K562 (cell line): ENCODE results near the gene EVI2B. TPM values are rescaled to one million over a fixed set of nuclear protein-coding genes. Genes with fewer than 3 reads are reported as not detected.
A peak's percentile ranks its signal among the peaks of the same experiment; 100 is the strongest.

ENCODE experiments used
- CBX3 ChIP-seq, 2 experiments: IDR thresholded peaks; 1 replicate in 1 of 2; 2 replicates in 1 of 2; pipeline ENCODE4 v1.6.1; 2012; ENCODE audit warnings: inconsistent platforms in 2 of 2, low read length in 2 of 2, borderline replicate concordance in 1 of 2, control low read depth in 1 of 2
- CEBPB ChIP-seq: fragments of 450-650 bp; IDR thresholded peaks from 2 replicates; pipeline ENCODE4 v1.6.1; 2016; ENCODE audit warnings: missing genetic modification characterization, missing compliant biosample characterization
- CHCHD3 ChIP-seq: fragments of 250-450 bp; sonication (Bioruptor Pico); IDR thresholded peaks from 2 replicates; pipeline ENCODE4 v2.1.2; 2022; ENCODE audit warnings: mild to moderate bottlenecking
- DDX20 ChIP-seq: fragments of 450-650 bp; IDR thresholded peaks from 2 replicates; pipeline ENCODE4 v1.6.1; 2016; ENCODE audit warnings: missing genetic modification characterization, low read depth, mild to moderate bottlenecking, missing compliant biosample characterization, moderate library complexity
- DPF2 ChIP-seq: fragments of 450-650 bp; IDR thresholded peaks from 2 replicates; pipeline ENCODE4 v1.6.1; 2016
- E4F1 ChIP-seq: fragments of 250-450 bp; sonication (Bioruptor Pico); IDR thresholded peaks from 2 replicates; pipeline ENCODE4 v1.5.0; 2021; ENCODE audit warnings: mild to moderate bottlenecking, borderline replicate concordance
- ETS1 ChIP-seq: conservative IDR thresholded peaks from 2 replicates; pipeline ENCODE4 v1.6.1; 2011; ENCODE audit warnings: low read depth, mild to moderate bottlenecking, low read length; ENCODE audit not compliant: control insufficient read depth
- FOSL1 ChIP-seq: fragments of 200-800 bp; sonication (Bioruptor generic); conservative IDR thresholded peaks from 2 replicates; pipeline ENCODE4 v1.6.1; 2016; ENCODE audit warnings: missing genetic modification characterization, missing compliant biosample characterization
- FOXP1 ChIP-seq: sonication (generic); formaldehyde crosslinking; IDR thresholded peaks from 2 replicates; pipeline ENCODE4 v1.8.0; 2022; ENCODE audit warnings: mild to moderate bottlenecking, missing genetic modification reagents
- HCFC1 ChIP-seq: IDR thresholded peaks from 2 replicates; pipeline ENCODE4 v1.6.1; 2012; ENCODE audit warnings: low read depth, low read length, improper control_type of control experiment
- HES1 ChIP-seq: fragments of 450-650 bp; IDR thresholded peaks from 2 replicates; pipeline ENCODE4 v1.6.1; 2016; ENCODE audit warnings: low read depth, mild to moderate bottlenecking, moderate library complexity
- NR4A1 ChIP-seq, 2 experiments: fragments of 250-450 bp in 1 of 2; fragments of 450-650 bp in 1 of 2; sonication (Bioruptor Pico) in 1 of 2; IDR thresholded peaks; 2 replicates each; pipeline versions ENCODE4 v1.4.0 to v1.6.1; 2016 to 2020; ENCODE audit warnings: mild to moderate bottlenecking in 2 of 2, missing compliant biosample characterization in 1 of 2, missing genetic modification characterization in 1 of 2, moderate library complexity in 1 of 2
- SMAD3 ChIP-seq: fragments of 450-650 bp; formaldehyde crosslinking; conservative IDR thresholded peaks from 2 replicates; pipeline ENCODE4 v1.4.0; 2020; ENCODE audit warnings: mild to moderate bottlenecking
- SMARCA4 ChIP-seq: fragments of 450-650 bp; IDR thresholded peaks from 2 replicates; pipeline ENCODE4 v1.6.1; 2016
- SP1 ChIP-seq: sonication (generic); formaldehyde crosslinking; IDR thresholded peaks from 2 replicates; pipeline ENCODE4 v1.8.1; 2022; ENCODE audit warnings: mild to moderate bottlenecking, missing genetic modification reagents
- ZBTB34 ChIP-seq: fragments of 250-450 bp; sonication (Bioruptor Pico); IDR thresholded peaks from 2 replicates; pipeline ENCODE4 v1.8.0; 2021; ENCODE audit warnings: mild to moderate bottlenecking, moderate library complexity
- ZC3H8 ChIP-seq: fragments of 450-650 bp; IDR thresholded peaks from 2 replicates; pipeline ENCODE4 v1.6.1; 2017
- ZNF780A ChIP-seq: fragments of 250-450 bp; sonication (Bioruptor Pico); IDR thresholded peaks from 2 replicates; pipeline ENCODE4 v1.5.0; 2021; ENCODE audit warnings: mild to moderate bottlenecking
- ZNF830 ChIP-seq: fragments of 250-450 bp; sonication (Bioruptor Pico); IDR thresholded peaks from 2 replicates; pipeline ENCODE4 v1.5.0; 2021; ENCODE audit warnings: mild to moderate bottlenecking
- polyA plus RNA-seq, 8 experiments: library from polyadenylated mRNA; depleted of rRNA in 4 of 8; stranded (reverse) in 5 of 8; unstranded in 3 of 8; fragments of >200 nt; fragmentation: Nextera tagmentation in 2 of 8; fragmentation: Illumina TruSeq in 1 of 8; extraction: Ambion mirVana in 2 of 8; extraction: Trizol in 1 of 8; gene quantifications; 2 replicates each; pipeline versions ENCODE4 v1.2.1 to v1.2.3, GENCODE V29; 2011 to 2014; ENCODE audit warnings: inconsistent platforms in 1 of 8, missing spikeins in 1 of 8
- total RNA-seq, 7 experiments: library from RNA; depleted of rRNA in 6 of 7; stranded (reverse); fragments of >200 nt in 6 of 7; fragmentation: Illumina TruSeq in 2 of 7; extraction: Trizol in 2 of 7; gene quantifications; 2 replicates each; pipeline versions ENCODE4 v1.2.1 to v1.2.3, GENCODE V29; 2011 to 2021; ENCODE audit warnings: low replicate concordance in 1 of 7

The EVI2B gene
- total and polyA plus RNA-seq, 9 of the 15 experiments (the other 6 are each of a cell fraction or from before 2014, with no cell fraction given): 0.54 to 8.0 (median 2.5) TPM

- TF ChIP-seq CBX3 (IDR thresholded peaks at IDR 0.05; ENCODE audit: borderline replicate concordance in 1 of 2, low read length in 2 of 2) (no peak), CHCHD3 (CRISPR knock-in tag) (no peak), SP1 (no peak), ZBTB34 (CRISPR knock-in tag) (no peak), FOSL1 (tag) (peak; percentile 96), SMAD3 (no peak), CEBPB (tag) (peak; percentile 80), HCFC1 (no peak), DPF2 (peak; percentile 75; the same call in 1 of the 2 replicates), E4F1 (CRISPR knock-in tag) (no peak), FOXP1 (CRISPR knock-in tag) (no peak), ZC3H8 (no peak), ZNF830 (no peak), NR4A1 (CRISPR knock-in tag; IDR thresholded peaks at IDR 0.05) (no peak), NR4A1 (tag; IDR thresholded peaks at IDR 0.05) (no peak), HES1 (no peak), ZNF780A (CRISPR knock-in tag) (no peak), DDX20 (tag) (no peak), ETS1 (no peak), SMARCA4 (peak; percentile 76; the same call in 1 of the 2 replicates)
Observed at GRCh38 chr17:31313982-31314781, at the start of gene EVI2B (continued).
